OCI-LY7 (cell line): Measurements from ENCODE around the gene MFN1. TPM values are rescaled to one million over a fixed set of nuclear protein-coding genes. Genes with fewer than 3 reads are reported as not detected.

Experiments
- BruUV-seq: library from RNA; stranded (reverse); fragments of 400-500 nt; replicated peaks from 2 replicates; lab custom pipeline; 2021; lab: Mats Ljungman, UMichigan
- CTCF ChIA-PET: fragments of 300-600 bp; sonication (Branson Sonifier 250); formaldehyde crosslinking; loops from one replicate; lab custom pipeline; 2022; ENCODE audit warnings: antibody characterized with exemption; ENCODE audit not compliant: unreplicated experiment; lab: Charles Lee
- POLR2A ChIA-PET: fragments of 300-600 bp; sonication (Branson Sonifier 250); formaldehyde crosslinking; loops from one replicate; lab custom pipeline; 2022; ENCODE audit warnings: antibody characterized with exemption; lab: Charles Lee
- DNase-seq: peaks from one replicate; pipeline ENCODE4 v3.0.0-alpha.2; 2015; ENCODE audit warnings: low spot score
- H2AFZ ChIP-seq: fragments of 200-600 bp; sonication (generic), shearing (Covaris generic); 2 replicates; pipeline ENCODE4 v1.6.1; 2014; ENCODE audit warnings: mild to moderate bottlenecking, antibody characterized with exemption, low read length, moderate library complexity
- H3K27ac ChIP-seq: fragments of 200-600 bp; sonication (generic); 2 replicates; pipeline ENCODE4 v1.5.1; 2014; ENCODE audit warnings: mixed run types, low read depth, mild to moderate bottlenecking, moderate library complexity, low read length, inconsistent platforms; ENCODE audit not compliant: poor library complexity, severe bottlenecking
- H3K36me3 ChIP-seq: fragments of 200-600 bp; sonication (generic); 2 replicates; pipeline ENCODE4 v1.6.1; 2014; ENCODE audit warnings: mild to moderate bottlenecking, antibody characterized with exemption, low read length, moderate library complexity, mixed read lengths; ENCODE audit not compliant: insufficient read depth
- H3K4me1 ChIP-seq: fragments of 200-600 bp; sonication (generic); 2 replicates; pipeline ENCODE4 v1.5.1; 2014; ENCODE audit warnings: mild to moderate bottlenecking, low read length; ENCODE audit not compliant: insufficient read depth, poor library complexity, severe bottlenecking
- H3K4me2 ChIP-seq: fragments of 200-600 bp; sonication (generic); 2 replicates; pipeline ENCODE4 v1.6.1; 2014; ENCODE audit warnings: mild to moderate bottlenecking, low read length
- H3K4me3 ChIP-seq: fragments of 200-600 bp; sonication (generic); 2 replicates; pipeline ENCODE4 v1.5.1; 2014; ENCODE audit warnings: mild to moderate bottlenecking, low read depth, low read length; ENCODE audit not compliant: poor library complexity, severe bottlenecking
- H3K79me2 ChIP-seq: fragments of 200-600 bp; sonication (generic); 2 replicates; pipeline ENCODE4 v1.6.1; 2016; ENCODE audit warnings: low read depth, mild to moderate bottlenecking, low read length, moderate library complexity, mixed read lengths; ENCODE audit not compliant: insufficient read depth
- H3K9me2 ChIP-seq: fragments of 200-600 bp; sonication (generic); 2 replicates; pipeline ENCODE4 v1.6.1; 2016; ENCODE audit warnings: mild to moderate bottlenecking, low read length, mixed read lengths; ENCODE audit not compliant: insufficient read depth
- H3K9me3 ChIP-seq: fragments of 200-600 bp; sonication (generic); 2 replicates; pipeline ENCODE4 v1.6.1; 2014; ENCODE audit warnings: mild to moderate bottlenecking, mixed run types, low read length, mixed read lengths
- H4K20me1 ChIP-seq: fragments of 200-600 bp; sonication (generic); 2 replicates; pipeline ENCODE4 v1.6.1; 2014; ENCODE audit warnings: mild to moderate bottlenecking, antibody characterized with exemption, low read length, moderate library complexity, mixed read lengths; ENCODE audit not compliant: insufficient read depth
- EZH2phosphoT487 ChIP-seq: fragments of 200-600 bp; sonication (generic); IDR thresholded peaks from 2 replicates; pipeline ENCODE4 v1.6.1; 2018; ENCODE audit warnings: low read depth, borderline replicate concordance, mild to moderate bottlenecking, mixed run types, antibody characterized with exemption, low read length, moderate library complexity, mixed read lengths
- intact Hi-C: fragments of 100-400 bp; cut with micrococcal nuclease; formaldehyde crosslinking; loops from one replicate; pipeline ENCODE4 v1.10.0; 2022; ENCODE audit not compliant: unreplicated experiment
- total RNA-seq, 2 experiments: library from RNA; depleted of rRNA in 1 of 2; stranded (reverse); fragments of >200 nt in 1 of 2; shearing (Covaris generic) in 1 of 2; gene quantifications; 2 replicates each; pipeline ENCODE4 v1.2.3, GENCODE V29; 2014 to 2022
- TF ChIP-seq, protein P1 (sequence below): fragments of 200-600 bp; sonication (generic); conservative IDR thresholded peaks from 2 replicates; pipeline ENCODE4 v1.5.1; 2014; ENCODE audit warnings: mild to moderate bottlenecking, antibody characterized with exemption, low read length, moderate library complexity, mixed read lengths

The MFN1 gene
- total RNA-seq, 2 experiments from 2014 or later = 23.0 to 41.8 TPM

DNA sequence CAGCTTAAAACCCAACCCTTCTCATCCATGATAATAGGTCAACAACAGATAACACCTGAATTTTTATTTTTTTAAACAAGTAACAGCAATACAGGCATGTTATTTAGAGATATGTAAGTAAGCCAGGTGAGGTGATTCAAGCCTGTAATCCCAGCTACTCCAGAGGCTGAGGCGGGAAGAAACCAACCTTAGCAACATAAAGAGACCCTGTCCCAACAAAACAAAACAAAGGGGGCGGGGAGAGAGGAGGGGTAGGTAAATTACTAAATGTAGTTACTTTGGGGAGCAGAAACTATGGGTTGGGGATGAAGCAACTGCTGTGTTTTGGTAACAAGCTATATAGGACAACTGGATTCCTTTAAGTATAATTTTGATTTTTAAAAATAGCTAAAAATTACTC lies 56.8 kb downstream of the MFN1 start:
- BruUV-seq = no TSS peak
- H3K79me2 ChIP-seq = no peaks in the 10 kb centered on the region
- ChIA-PET POLR2A (interaction anchor here (0.6 to 0.8 kb wide), 5 partner anchors 12 to 136 kb away, joined by 3 to 4 read pairs (median 3); no protein-coding TSS in a partner anchor), CTCF (no interaction called here)
- DNase-seq = no peak
- TF ChIP-seq, protein P1, sequence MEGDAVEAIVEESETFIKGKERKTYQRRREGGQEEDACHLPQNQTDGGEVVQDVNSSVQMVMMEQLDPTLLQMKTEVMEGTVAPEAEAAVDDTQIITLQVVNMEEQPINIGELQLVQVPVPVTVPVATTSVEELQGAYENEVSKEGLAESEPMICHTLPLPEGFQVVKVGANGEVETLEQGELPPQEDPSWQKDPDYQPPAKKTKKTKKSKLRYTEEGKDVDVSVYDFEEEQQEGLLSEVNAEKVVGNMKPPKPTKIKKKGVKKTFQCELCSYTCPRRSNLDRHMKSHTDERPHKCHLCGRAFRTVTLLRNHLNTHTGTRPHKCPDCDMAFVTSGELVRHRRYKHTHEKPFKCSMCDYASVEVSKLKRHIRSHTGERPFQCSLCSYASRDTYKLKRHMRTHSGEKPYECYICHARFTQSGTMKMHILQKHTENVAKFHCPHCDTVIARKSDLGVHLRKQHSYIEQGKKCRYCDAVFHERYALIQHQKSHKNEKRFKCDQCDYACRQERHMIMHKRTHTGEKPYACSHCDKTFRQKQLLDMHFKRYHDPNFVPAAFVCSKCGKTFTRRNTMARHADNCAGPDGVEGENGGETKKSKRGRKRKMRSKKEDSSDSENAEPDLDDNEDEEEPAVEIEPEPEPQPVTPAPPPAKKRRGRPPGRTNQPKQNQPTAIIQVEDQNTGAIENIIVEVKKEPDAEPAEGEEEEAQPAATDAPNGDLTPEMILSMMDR = no peak
- no peak for TF ChIP-seq EZH2phosphoT487
- H3K9me3 ChIP-seq = no peaks in the 10 kb centered on the region
- no peak overlapping the region for H3K4me2 ChIP-seq
- no peaks in the 10 kb centered on the region for H3K9me2 ChIP-seq
- H2AFZ ChIP-seq = no peak overlapping the region
- no peaks in the 10 kb centered on the region for H4K20me1 ChIP-seq
- H3K36me3 ChIP-seq = peaks cover 17% of the 10 kb centered on the region; the same call in 1 of the 2 replicates
- H3K4me1 ChIP-seq = no peaks in the 10 kb centered on the region
- no peak overlapping the region for H3K4me3 ChIP-seq
- no peak overlapping the region for H3K27ac ChIP-seq
- intact Hi-C loops = no loop called here

DNA sequence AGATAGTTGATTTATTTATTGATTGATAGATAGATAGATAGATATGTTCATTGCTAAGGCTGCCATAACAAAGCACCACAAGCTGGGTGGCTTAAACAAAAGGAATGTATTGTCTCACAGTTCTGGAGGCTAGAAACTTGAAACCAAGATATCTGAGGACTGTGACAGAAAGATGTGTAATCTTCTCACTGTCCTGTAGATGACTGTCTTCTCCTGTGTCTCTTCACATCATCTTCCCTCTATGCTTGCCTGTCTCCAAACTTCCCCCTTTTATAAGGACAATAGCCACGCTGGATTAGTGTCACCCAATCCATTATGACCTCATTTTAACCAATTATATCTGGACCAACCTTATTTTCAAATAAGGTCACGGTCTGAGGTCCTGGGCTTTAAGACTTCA lies 62.8 kb downstream of the MFN1 start:
- BruUV-seq = no TSS peak
- H3K4me3 ChIP-seq = no peak overlapping the region
- H3K4me2 ChIP-seq = no peak overlapping the region
- ChIA-PET POLR2A (no interaction called here), CTCF (no interaction called here)
- intact Hi-C loops = loop anchor here (1.0 kb wide), 1 partner anchor 148 kb away; no protein-coding TSS in a partner anchor
- no peak overlapping the region for H2AFZ ChIP-seq
- TF ChIP-seq EZH2phosphoT487 = no peak
- TF ChIP-seq, protein P1 = peak; percentile 54
- H3K36me3 ChIP-seq = peaks cover under 1% of the 10 kb centered on the region; the same call in 1 of the 2 replicates
- DNase-seq = peak; percentile 10
- H3K79me2 ChIP-seq = no peaks in the 10 kb centered on the region
- H4K20me1 ChIP-seq = no peaks in the 10 kb centered on the region
- H3K27ac ChIP-seq = no peak overlapping the region
- no peaks in the 10 kb centered on the region for H3K4me1 ChIP-seq
- H3K9me3 ChIP-seq = no peaks in the 10 kb centered on the region
- no peaks in the 10 kb centered on the region for H3K9me2 ChIP-seq

DNA sequence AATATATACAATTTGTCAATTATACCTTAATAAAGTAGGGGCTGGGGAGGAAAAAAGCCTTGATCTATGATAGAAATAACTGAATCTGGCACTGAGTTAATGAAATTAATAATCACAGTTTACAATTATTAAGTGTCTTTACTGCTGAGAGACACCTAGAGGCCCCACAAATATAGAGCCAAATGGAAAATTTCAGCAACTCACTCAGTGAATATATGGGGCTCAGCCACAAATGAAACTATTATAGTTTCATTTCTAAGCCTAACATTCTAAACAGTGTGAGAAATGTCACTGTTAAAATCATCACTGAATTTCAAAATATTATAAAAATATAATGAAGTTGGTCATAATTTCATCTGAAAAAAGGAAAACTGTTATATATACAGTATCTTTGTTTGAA lies 63.5 kb downstream of the MFN1 start:
- no peak for DNase-seq
- Histone ChIP-seq H2AFZ (no peak overlapping the region), H3K9me3 (no peaks in the 10 kb centered on the region), H3K4me3 (no peak overlapping the region), H3K4me1 (no peaks in the 10 kb centered on the region), H3K79me2 (no peaks in the 10 kb centered on the region), H3K27ac (no peak overlapping the region), H3K36me3 (no peaks in the 10 kb centered on the region), H3K4me2 (no peak overlapping the region), H3K9me2 (no peaks in the 10 kb centered on the region), H4K20me1 (no peaks in the 10 kb centered on the region)
- ChIA-PET POLR2A (interaction anchor here (1.0 kb wide), 2 partner anchors 23 to 159 kb away, joined by 3 to 6 read pairs; no protein-coding TSS in a partner anchor), CTCF (no interaction called here)
- no TSS peak for BruUV-seq
- intact Hi-C loops = loop anchor here (1.0 kb wide), 1 partner anchor 147 kb away; no protein-coding TSS in a partner anchor
- TF ChIP-seq, protein P1 = no peak
- TF ChIP-seq EZH2phosphoT487 = no peak
